HEK293 (cell line): ENCODE data around the gene NSFL1C.

Experiments used
- CTCF ChIA-PET: fragments of 350-600 bp; formaldehyde crosslinking; extraction: SDS; loops from one replicate; lab custom pipeline; 2021; ENCODE audit warnings: antibody characterized with exemption; lab: Yijun Ruan, JAX
- POLR2A ChIA-PET: fragments of 300-600 bp; formaldehyde crosslinking; extraction: SDS; loops from one replicate; lab custom pipeline; 2020; ENCODE audit warnings: antibody characterized with exemption, inconsistent platforms; lab: Yijun Ruan, JAX
- H3K27ac ChIP-seq: fragments of 200-500 bp; sonication (Bioruptor generic); 2 replicates; pipeline ENCODE4 v1.5.1; 2014; ENCODE audit warnings: low read depth, low read length, control low read depth, inconsistent platforms; ENCODE audit errors: extremely low read depth
- H3K36me3 ChIP-seq, 2 experiments: fragments of 200-500 bp in 1 of 2; sonication (Bioruptor generic) in 1 of 2; 1 replicate in 1 of 2; 2 replicates in 1 of 2; pipeline ENCODE4 v1.5.1; 2014 to 2017; ENCODE audit warnings: inconsistent platforms in 2 of 2, low read length in 2 of 2; ENCODE audit not compliant: control insufficient read depth in 2 of 2, insufficient read depth in 1 of 2
- H3K4me1 ChIP-seq: fragments of 200-500 bp; sonication (Bioruptor generic); 2 replicates; pipeline ENCODE4 v1.5.1; 2014; ENCODE audit warnings: mild to moderate bottlenecking, low read length, inconsistent platforms; ENCODE audit not compliant: control insufficient read depth, insufficient read depth
- H3K4me3 ChIP-seq: 2 replicates; pipeline ENCODE4 v1.5.1; 2011; ENCODE audit warnings: low read depth, mild to moderate bottlenecking, control low read depth, low read length, moderate library complexity
- H3K9me3 ChIP-seq: fragments of 200-500 bp; sonication (Bioruptor generic); 2 replicates; pipeline ENCODE4 v1.5.1; 2014; ENCODE audit warnings: low read depth, low read length, inconsistent platforms; ENCODE audit not compliant: control insufficient read depth, insufficient read depth
- EGR2 ChIP-seq: fragments of 450-650 bp; formaldehyde crosslinking; IDR thresholded peaks from 2 replicates; pipeline ENCODE4 v1.5.1; 2016; ENCODE audit warnings: low read depth, missing biosample characterization, missing genetic modification characterization
- OSR2 ChIP-seq: fragments of 450-650 bp; formaldehyde crosslinking; IDR thresholded peaks from 2 replicates; pipeline ENCODE4 v1.5.1; 2016; ENCODE audit warnings: missing biosample characterization, missing genetic modification characterization
- PRDM2 ChIP-seq: fragments of 450-650 bp; formaldehyde crosslinking; IDR thresholded peaks from 2 replicates; pipeline ENCODE4 v1.5.1; 2016; ENCODE audit warnings: missing biosample characterization, missing genetic modification characterization, borderline replicate concordance
- RBAK ChIP-seq: fragments of 450-650 bp; formaldehyde crosslinking; IDR thresholded peaks from 2 replicates; pipeline ENCODE4 v1.5.1; 2016; ENCODE audit warnings: missing biosample characterization, missing genetic modification characterization
- TRIM28 ChIP-seq: IDR thresholded peaks from 2 replicates; pipeline ENCODE4 v1.6.1; 2011; ENCODE audit warnings: low read length, control low read depth, borderline replicate concordance
- ZNF148 ChIP-seq: fragments of 450-650 bp; formaldehyde crosslinking; IDR thresholded peaks from 2 replicates; pipeline ENCODE4 v1.5.0; 2017; ENCODE audit warnings: missing biosample characterization, missing genetic modification characterization, borderline replicate concordance
- ZNF157 ChIP-seq: fragments of 450-650 bp; formaldehyde crosslinking; IDR thresholded peaks from 2 replicates; pipeline ENCODE4 v1.5.1; 2016; ENCODE audit warnings: missing biosample characterization, missing genetic modification characterization
- ZNF175 ChIP-seq: fragments of 450-650 bp; formaldehyde crosslinking; IDR thresholded peaks from 2 replicates; pipeline ENCODE4 v1.5.1; 2016; ENCODE audit warnings: missing biosample characterization, missing genetic modification characterization
- ZNF24 ChIP-seq: fragments of 450-650 bp; formaldehyde crosslinking; IDR thresholded peaks from 2 replicates; pipeline ENCODE4 v1.5.1; 2016; ENCODE audit warnings: missing biosample characterization, missing genetic modification characterization
- ZNF274 ChIP-seq, 2 experiments: fragments of 200-500 bp in 1 of 2; fragments of 450-650 bp in 1 of 2; sonication (Bioruptor generic) in 1 of 2; formaldehyde crosslinking in 1 of 2; IDR thresholded peaks; 2 replicates each; pipeline versions ENCODE4 v1.5.1 to v1.6.1; 2014 to 2016; ENCODE audit warnings: borderline replicate concordance in 1 of 2, inconsistent platforms in 1 of 2, low read length in 1 of 2, missing biosample characterization in 1 of 2, missing genetic modification characterization in 1 of 2
- ZNF311 ChIP-seq: fragments of 450-650 bp; formaldehyde crosslinking; IDR thresholded peaks from 2 replicates; pipeline ENCODE4 v1.5.1; 2017; ENCODE audit warnings: missing biosample characterization, missing genetic modification characterization, borderline replicate concordance
- ZNF580 ChIP-seq: fragments of 450-650 bp; formaldehyde crosslinking; IDR thresholded peaks from 2 replicates; pipeline ENCODE4 v1.5.1; 2016; ENCODE audit warnings: missing biosample characterization, missing genetic modification characterization
- ZNF600 ChIP-seq: fragments of 450-650 bp; formaldehyde crosslinking; IDR thresholded peaks from 2 replicates; pipeline ENCODE4 v1.5.1; 2016; ENCODE audit warnings: missing biosample characterization, missing genetic modification characterization
- ZNF664 ChIP-seq: fragments of 450-650 bp; formaldehyde crosslinking; IDR thresholded peaks from 2 replicates; pipeline ENCODE4 v1.5.1; 2016; ENCODE audit warnings: missing biosample characterization, missing genetic modification characterization
- ZNF843 ChIP-seq: fragments of 450-650 bp; formaldehyde crosslinking; IDR thresholded peaks from 2 replicates; pipeline ENCODE4 v1.5.1; 2016; ENCODE audit warnings: missing biosample characterization, missing genetic modification characterization
- TF ChIP-seq, protein P1 (sequence below): fragments of 450-650 bp; formaldehyde crosslinking; IDR thresholded peaks from 2 replicates; pipeline ENCODE4 v1.5.1; 2016; ENCODE audit warnings: missing biosample characterization, missing genetic modification characterization
- TF ChIP-seq, protein P2 (sequence below): fragments of 450-650 bp; formaldehyde crosslinking; IDR thresholded peaks from 2 replicates; pipeline ENCODE4 v1.5.1; 2016; ENCODE audit warnings: missing biosample characterization, missing genetic modification characterization

NSFL1C gene

DNA sequence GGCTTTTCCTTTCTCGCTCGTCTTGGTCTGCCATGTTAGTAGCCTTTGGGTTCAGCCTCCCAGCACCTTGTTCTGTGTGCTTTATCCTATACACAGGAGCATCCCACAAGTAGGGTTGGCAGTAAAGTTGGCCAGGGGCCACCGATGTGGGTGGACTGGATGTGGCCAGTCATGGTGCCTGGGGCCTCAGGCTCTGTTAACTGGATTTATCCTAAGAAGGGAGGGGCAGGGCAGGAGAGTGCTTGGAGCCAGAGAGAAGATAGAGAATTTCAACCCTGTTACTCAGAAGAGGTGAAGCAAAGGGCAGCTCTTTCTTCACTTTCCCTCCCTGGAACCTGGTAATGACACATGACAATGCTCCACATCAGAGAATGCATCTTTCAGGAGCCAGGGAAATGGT lies 38.7 kb upstream of the NSFL1C start:
- no peak overlapping the region for H3K27ac ChIP-seq
- CTCF ChIA-PET: interaction anchor here (0.9 to 3.8 kb wide), 11 partner anchors 14 to 272 kb away, joined by 3 to 60 read pairs (median 10); partner anchors contain the start of gene NSFL1C

More for the DNA sequence above, 38.7 kb upstream of the NSFL1C start:
- no peak overlapping the region for H3K4me3 ChIP-seq
- H3K36me3 ChIP-seq: no peaks in the 10 kb centered on the region
- no peaks in the 10 kb centered on the region for H3K4me1 ChIP-seq
- POLR2A ChIA-PET: interaction anchor here (0.6 kb wide), 1 partner anchor 1413 kb away, joined by 6 read pairs; no protein-coding TSS in a partner anchor
- H3K9me3 ChIP-seq: no peaks in the 10 kb centered on the region; the same call in 1 of the 2 replicates
- TF ChIP-seq OSR2 (tag by site-specific recombination): no peak
- TF ChIP-seq ZNF311: no peak
- no peak for TF ChIP-seq ZNF274 (IDR thresholded peaks at IDR 0.05; ENCODE audit: low read length)
- no peak for TF ChIP-seq ZNF274 (tag by site-specific recombination; IDR thresholded peaks at IDR 0.05; ENCODE audit: borderline replicate concordance)
- TF ChIP-seq RBAK (tag by site-specific recombination): no peak
- TF ChIP-seq TRIM28: no peak
- TF ChIP-seq ZNF843 (tag by site-specific recombination): no peak
- TF ChIP-seq, protein P1, sequence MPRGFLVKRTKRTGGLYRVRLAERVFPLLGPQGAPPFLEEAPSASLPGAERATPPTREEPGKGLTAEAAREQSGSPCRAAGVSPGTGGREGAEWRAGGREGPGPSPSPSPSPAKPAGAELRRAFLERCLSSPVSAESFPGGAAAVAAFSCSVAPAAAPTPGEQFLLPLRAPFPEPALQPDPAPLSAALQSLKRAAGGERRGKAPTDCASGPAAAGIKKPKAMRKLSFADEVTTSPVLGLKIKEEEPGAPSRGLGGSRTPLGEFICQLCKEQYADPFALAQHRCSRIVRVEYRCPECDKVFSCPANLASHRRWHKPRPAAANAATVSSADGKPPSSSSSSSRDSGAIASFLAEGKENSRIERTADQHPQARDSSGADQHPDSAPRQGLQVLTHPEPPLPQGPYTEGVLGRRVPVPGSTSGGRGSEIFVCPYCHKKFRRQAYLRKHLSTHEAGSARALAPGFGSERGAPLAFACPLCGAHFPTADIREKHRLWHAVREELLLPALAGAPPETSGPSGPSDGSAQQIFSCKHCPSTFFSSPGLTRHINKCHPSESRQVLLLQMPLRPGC (tag by site-specific recombination): no peak
- TF ChIP-seq, protein P2, sequence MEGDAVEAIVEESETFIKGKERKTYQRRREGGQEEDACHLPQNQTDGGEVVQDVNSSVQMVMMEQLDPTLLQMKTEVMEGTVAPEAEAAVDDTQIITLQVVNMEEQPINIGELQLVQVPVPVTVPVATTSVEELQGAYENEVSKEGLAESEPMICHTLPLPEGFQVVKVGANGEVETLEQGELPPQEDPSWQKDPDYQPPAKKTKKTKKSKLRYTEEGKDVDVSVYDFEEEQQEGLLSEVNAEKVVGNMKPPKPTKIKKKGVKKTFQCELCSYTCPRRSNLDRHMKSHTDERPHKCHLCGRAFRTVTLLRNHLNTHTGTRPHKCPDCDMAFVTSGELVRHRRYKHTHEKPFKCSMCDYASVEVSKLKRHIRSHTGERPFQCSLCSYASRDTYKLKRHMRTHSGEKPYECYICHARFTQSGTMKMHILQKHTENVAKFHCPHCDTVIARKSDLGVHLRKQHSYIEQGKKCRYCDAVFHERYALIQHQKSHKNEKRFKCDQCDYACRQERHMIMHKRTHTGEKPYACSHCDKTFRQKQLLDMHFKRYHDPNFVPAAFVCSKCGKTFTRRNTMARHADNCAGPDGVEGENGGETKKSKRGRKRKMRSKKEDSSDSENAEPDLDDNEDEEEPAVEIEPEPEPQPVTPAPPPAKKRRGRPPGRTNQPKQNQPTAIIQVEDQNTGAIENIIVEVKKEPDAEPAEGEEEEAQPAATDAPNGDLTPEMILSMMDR (tag by site-specific recombination): no peak
- no peak for TF ChIP-seq ZNF175 (tag by site-specific recombination)
- TF ChIP-seq PRDM2: no peak
- TF ChIP-seq ZNF24 (tag by site-specific recombination): no peak
- TF ChIP-seq ZNF157 (tag by site-specific recombination): no peak
- TF ChIP-seq ZNF600 (tag by site-specific recombination): no peak
- TF ChIP-seq ZNF148 (tag by site-specific recombination): no peak
- no peak for TF ChIP-seq ZNF664 (tag by site-specific recombination)
- TF ChIP-seq ZNF580: no peak
- no peak for TF ChIP-seq EGR2
